HG03103 (cell line): Measurements from ENCODE around the gene CCNYL1.

Experiments
- ATAC-seq: cut with Tn5 transposase; IDR thresholded peaks from one replicate; pipeline ENCODE4 v1.9.1; 2021; ENCODE audit warnings: low read depth; ENCODE audit not compliant: unreplicated experiment

Gene CCNYL1

GRCh38 chr2:207763303-207763917 lies 52.0 kb downstream of the CCNYL1 start:
- no peak for ATAC-seq

DNA sequence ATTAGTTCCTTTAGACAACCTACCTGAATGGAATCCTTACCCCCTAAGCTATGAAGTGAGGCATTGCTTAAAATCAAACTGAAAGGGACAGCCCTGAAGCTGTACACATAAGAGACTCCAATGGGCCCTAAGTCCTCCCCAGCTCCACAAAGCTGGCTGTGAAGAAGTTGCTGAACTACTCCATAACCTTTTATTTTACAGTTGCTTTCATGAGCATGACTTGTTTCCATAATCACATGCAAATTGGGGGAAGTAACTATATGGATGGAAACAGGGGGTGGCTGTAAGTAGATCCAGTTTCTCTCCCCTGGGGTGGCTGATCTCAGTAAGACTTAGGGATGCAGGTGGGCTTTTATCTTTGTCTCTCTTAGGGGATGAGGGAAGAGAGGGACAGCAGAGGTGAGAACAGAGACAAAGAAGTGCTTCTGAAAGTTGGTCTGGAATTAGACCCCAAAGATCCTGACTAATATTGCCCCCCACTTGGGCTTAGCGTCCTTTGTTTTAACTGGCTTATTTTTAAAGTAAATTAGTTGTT lies 52.7 kb downstream of the CCNYL1 start:
- ATAC-seq, result no peak

GRCh38 chr2:207765547-207765946 lies 54.1 kb downstream of the CCNYL1 start:
- no peak for ATAC-seq

GRCh38 chr2:207766041-207766551 lies 54.7 kb downstream of the CCNYL1 start:
- ATAC-seq, result no peak

GRCh38 chr2:207766697-207767460 lies 55.4 kb downstream of the CCNYL1 start:
- ATAC-seq, result no peak

DNA sequence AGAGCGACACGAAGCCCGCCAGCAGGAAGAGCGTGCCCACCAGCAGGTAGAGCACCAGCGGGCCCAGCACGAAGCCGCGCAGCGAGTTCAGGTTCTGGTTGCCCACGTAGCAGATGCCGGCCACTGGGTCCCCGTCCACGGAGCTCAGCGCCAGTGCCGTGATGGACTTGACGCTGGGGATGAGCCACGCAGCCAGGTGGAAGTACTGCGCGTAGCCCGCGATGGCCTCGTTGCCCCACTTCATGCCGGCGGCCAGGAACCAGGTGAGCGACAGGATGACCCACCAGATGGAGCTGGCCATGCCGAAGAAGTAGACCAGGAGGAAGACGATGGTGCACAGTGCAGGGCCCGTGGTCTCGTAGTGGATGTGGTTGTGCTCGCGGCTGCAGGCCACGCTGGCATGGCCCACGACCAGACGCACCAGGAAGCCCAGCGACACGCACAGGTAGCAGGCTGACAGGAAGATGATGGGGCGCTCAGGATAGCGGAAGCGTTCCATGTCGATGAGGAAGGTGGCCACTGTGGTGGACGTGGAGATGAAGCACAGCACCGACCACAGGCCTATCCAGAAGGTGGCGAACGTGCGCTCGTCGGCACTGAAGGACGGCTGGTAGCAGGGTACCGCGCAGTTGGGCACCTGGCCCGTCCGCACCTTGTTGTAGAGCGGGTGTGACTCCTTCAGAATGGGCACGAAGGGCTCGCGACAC lies 56.2 kb downstream of the CCNYL1 start:
- ATAC-seq, result no peak

DNA sequence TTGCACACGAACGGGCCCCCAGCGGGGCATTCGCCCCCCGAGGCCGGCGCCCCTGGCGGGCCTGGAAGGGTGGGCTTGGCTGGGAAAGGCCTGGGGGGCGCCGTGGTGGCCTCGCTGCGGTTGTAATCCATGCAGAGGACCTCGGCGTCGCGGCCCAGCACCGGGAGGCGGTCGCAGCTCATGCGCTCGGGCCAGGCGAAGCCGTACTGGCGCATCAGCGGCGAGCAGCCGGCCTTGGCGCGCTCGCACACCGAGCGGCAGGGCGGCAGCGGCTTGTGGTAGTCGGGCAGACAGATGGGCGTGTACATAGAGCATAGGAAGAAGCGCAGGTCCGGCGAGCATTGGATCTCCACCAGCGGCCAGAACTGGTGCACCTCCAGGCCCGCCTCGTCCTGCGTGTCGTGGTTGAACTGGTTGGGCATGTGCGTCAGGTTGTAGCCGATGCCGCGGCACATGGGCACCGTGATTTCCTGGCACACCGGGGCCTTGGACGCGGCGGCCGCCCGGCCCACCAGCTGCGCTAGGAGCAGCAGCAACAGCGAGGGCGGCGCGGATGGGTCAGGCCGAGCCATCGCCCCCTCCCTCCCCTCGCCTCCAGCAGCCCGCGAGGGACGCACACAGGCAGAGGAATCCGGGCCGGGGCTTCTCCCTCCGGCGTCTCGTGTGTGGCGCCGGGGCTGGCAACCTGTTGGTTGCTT lies 56.9 kb downstream of the CCNYL1 start:
- ATAC-seq, result no peak

GRCh38 chr2:207768866-207769596 lies 57.6 kb downstream of the CCNYL1 start:
- peak; percentile 5 for ATAC-seq

DNA sequence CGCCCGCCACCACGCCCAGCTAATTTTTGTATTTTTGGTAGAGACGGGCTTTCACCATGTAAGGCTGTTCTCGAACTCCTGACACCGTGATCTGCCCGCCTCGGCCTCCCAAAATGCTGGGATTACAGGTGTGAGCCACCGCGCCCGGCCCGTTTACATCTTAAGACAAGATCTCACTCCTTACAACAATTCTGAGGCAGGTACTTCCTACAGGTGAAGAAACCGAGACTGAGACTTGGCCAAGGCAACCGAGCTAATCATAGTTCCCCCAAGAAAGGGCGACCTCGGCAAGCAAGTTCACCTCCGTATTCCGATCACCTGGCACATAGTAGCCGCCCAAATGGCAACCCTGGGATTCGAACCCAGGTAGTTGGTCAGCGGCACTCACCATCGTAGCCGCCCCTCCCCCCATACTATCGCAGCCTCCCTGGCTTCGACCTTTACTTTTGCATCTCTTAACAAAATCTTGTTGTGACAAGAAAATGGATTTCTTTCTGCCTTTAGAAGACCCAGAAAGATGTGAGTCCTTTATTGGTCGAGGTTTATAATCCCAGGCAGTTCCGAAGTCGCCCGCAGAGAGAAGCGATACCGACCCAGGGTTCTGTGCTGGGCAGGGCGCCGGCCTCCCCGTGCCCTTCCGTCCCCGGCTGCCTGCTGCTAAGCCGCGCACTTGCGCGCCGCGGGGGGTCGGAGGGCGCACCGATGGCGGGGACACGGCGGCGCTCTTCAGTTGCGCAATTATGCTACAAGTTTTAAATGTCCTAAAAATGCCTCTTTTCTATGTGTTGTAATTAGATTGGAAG lies 59.4 kb downstream of the CCNYL1 start:
- no peak for ATAC-seq

DNA sequence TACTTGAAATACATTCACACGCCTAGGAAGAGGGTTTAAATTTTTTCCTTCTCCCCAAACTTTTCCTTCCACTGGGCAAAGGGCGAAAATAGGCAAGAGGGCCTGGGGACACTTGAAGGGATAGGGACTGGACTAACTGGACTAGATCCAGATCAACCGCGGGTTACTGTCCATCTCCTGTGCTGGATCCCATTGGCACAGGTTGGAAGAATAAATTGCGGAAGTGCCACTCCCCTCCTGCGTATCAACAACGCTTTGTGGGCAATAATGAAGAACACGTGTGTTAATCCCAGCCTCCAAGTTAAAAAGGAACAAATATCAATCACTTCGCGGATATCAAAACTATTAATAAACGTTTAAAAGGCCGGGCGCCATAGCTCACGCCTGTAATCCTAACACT lies 60.0 kb downstream of the CCNYL1 start:
- no peak for ATAC-seq

- ATAC-seq, result no peak
Observed at GRCh38 chr2:207772081-207772843, 60.8 kb downstream of the CCNYL1 start.

DNA sequence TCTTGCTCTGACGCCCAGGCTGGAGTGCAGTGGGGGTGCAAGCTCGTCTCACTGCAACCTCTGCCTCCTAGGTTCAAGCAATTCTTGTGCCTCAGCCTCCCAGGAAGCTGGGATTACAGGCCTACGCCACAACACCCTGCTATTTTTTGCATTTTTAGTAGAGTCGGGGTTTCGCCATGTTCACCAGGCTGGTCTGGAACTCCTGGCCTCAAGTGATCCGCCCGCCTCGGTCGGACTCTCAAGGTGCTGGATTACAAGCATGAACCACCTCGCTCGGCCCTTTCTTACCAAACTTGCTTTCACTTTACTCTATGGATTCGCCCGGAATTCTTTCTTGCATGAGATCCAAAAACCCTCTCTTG lies 61.4 kb downstream of the CCNYL1 start:
- ATAC-seq, result no peak

- ATAC-seq, result no peak
Observed at GRCh38 chr2:207775473-207775872, 64.0 kb downstream of the CCNYL1 start.

GRCh38 chr2:207777124-207777523 lies 65.7 kb downstream of the CCNYL1 start:
- ATAC-seq, result no peak

GRCh38 chr2:207778298-207778882 lies 67.0 kb downstream of the CCNYL1 start:
- ATAC-seq, result no peak

- no peak for ATAC-seq
Observed at GRCh38 chr2:207779523-207779922, 68.1 kb downstream of the CCNYL1 start.

GRCh38 chr2:207782238-207783030 lies 71.0 kb downstream of the CCNYL1 start:
- ATAC-seq, result no peak
